ENCODE results near the gene BAG5. TPM values are rescaled to one million over a fixed set of nuclear protein-coding genes. Genes with fewer than 3 reads are reported as not detected.
"Not testable (repeated sequence)": the region's sequence is repeated elsewhere in the genome, so short reads cannot be mapped to it uniquely, and the experiment has no call there.

Gene BAG5, protein sequence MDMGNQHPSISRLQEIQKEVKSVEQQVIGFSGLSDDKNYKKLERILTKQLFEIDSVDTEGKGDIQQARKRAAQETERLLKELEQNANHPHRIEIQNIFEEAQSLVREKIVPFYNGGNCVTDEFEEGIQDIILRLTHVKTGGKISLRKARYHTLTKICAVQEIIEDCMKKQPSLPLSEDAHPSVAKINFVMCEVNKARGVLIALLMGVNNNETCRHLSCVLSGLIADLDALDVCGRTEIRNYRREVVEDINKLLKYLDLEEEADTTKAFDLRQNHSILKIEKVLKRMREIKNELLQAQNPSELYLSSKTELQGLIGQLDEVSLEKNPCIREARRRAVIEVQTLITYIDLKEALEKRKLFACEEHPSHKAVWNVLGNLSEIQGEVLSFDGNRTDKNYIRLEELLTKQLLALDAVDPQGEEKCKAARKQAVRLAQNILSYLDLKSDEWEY
- polyA plus RNA-seq, result 10 to 100 TPM; 23.5 to 58.7 (median 36.5) TPM

DNA sequence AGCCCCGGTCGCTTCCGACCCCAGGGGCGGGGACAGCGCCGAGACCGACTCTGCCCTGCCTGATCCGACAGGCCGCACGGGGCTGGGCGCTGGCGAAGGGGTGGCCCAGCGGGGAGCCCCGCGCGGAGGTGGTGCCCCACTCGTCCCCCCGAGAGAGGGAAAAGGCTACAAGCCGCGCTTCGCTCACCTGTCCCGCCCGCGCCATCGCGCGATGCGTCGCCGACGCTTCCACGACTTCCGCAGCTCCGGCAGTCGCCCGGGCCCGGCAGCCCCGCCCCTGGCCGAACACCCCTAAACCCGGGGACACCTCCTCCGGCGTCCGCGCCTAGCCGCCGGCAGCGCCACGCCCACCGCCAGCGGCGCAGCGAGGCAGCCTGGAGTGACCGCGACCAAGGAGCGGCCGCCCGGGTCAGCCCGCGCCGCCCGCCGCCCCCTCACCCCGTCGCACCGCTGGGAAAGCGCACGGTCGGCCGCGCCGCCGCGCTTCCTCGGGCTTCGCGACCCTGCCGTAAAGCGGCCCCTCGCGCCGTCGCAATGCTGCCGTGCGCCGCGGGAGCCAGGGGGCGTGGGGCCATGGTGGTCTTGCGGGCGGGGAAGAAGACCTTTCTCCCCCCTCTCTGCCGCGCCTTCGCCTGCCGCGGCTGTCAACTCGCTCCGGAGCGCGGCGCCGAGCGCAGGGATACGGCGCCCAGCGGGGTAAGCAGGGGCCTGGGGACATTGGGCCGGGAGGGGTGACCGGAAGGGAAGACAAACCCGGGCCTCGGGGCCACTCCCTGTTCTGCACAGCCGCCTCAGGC is at the start of gene BAG5, which contains the start of gene COA8:
BAG5 (minus strand) TSS at position 229 of the 797 bp plus-strand sequence. CDS start 1,493 bp downstream, outside the sequence.
COA8 (plus strand) TSS at position 532 of the 797 bp plus-strand sequence; CDS start at position 574, 42 bp downstream.
- DNase-seq, result peak; percentile 87 to 90 (median 88)
- peak within 1 kb of the TSS; percentile 90 to 96 (median 92) for H3K4me3 Mint-ChIP-seq
- H3K27me3 Mint-ChIP-seq (ENCODE audit: low read depth in 3 of 3), result peaks cover 4 to 10% (median 6%) of the 10 kb centered on the region in 3 donors
- peaks cover 0 to 6% (median 0%) of the 10 kb centered on the region in 3 donors for H3K36me3 Mint-ChIP-seq
- peaks cover 58% of the 10 kb centered on the region in 2 donors for H3K4me1 Mint-ChIP-seq
- H3K27ac Mint-ChIP-seq, result peak within 1 kb of the TSS; percentile 91 to 96 (median 92)
- H3K9me3 Mint-ChIP-seq, result no peaks in the 10 kb centered on the region

DNA sequence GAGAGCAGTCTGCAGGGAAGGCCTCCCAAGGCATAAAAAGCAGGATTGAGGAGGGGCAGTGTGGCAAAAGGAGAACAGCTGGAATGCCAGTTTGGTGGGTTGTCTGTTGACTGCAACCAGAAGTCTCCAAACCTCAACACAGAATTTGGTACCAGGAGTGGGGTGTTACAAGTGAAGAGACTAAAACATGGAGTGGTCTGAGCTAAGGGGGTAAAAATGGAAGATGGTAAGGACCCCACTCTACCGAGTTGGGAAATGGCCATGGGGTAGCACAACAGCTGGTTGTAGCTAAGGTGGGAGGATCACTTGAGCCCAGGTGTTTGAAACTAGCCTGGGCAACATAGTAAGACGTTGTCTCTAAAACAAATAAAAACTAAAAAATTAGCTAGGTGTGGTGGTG is 48.8 kb upstream of the BAG5 start:
- H3K9me3 Mint-ChIP-seq, result peaks cover 3 to 14% (median 10%) of the 10 kb centered on the region in 6 donors
- H3K27ac Mint-ChIP-seq, result no peak overlapping the region
- peaks cover 4 to 7% (median 6%) of the 10 kb centered on the region in 3 donors for H3K36me3 Mint-ChIP-seq
- H3K4me3 Mint-ChIP-seq, result no peak overlapping the region
- H3K27me3 Mint-ChIP-seq (ENCODE audit: low read depth in 3 of 3), result peaks cover 11 to 21% (median 19%) of the 10 kb centered on the region in 3 donors
- no peak for DNase-seq
- H3K4me1 Mint-ChIP-seq, result peaks cover 22 to 23% of the 10 kb centered on the region in 2 donors

DNA sequence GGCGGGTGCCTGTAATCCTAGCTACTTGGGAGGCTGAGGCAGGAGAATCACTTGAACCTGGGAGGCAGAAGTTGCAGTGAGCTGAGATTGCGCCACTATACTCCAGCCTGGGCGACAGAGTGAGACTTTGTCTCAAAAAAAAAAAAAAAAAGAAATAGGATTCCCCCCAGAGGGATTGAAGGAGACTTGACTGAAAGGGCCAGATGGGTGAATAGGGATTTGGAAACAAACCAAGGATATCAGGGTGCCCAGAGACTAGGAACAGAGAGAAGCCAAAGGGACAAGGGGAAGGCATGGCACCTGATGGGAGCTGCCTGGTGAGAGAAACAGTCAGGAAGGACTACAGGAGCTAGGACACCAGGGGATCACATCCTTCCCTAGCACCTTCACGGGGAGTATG is 46.6 kb upstream of the BAG5 start:
- Mint-ChIP-seq H3K4me1 (peaks cover 22 to 23% of the 10 kb centered on the region in 2 donors), H3K4me3 (peak overlapping the region in 1 of 5 donors; percentile 14), H3K27me3 (ENCODE audit: low read depth in 3 of 3) (peaks cover 11 to 21% (median 19%) of the 10 kb centered on the region in 3 donors), H3K9me3 (peaks cover 3 to 14% (median 10%) of the 10 kb centered on the region in 6 donors)
- H3K27ac Mint-ChIP-seq, DNase-seq, H3K36me3 Mint-ChIP-seq: not testable (repeated sequence)

DNA sequence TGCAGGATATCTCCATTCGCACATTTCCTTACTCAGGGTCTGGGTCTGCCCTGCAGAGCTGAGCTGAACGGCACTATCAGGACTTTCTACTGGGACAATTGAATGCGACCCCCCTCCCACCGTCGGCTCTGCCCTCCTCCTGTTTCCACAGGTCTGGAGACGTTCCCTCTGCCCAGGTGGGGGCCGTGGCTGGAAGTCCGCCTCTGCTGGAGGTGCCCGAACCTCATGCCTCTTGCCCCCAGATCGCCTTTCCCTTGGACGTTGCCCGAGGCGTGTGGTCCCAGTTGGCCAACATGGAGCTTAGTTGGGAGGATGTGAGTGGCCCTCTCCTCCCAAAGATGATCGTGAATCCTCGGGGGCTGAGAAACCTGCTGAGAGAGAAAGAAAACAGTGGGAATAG is 45.4 kb upstream of the BAG5 start:
- H3K36me3 Mint-ChIP-seq, result peaks cover 4 to 7% (median 6%) of the 10 kb centered on the region in 3 donors

DNA sequence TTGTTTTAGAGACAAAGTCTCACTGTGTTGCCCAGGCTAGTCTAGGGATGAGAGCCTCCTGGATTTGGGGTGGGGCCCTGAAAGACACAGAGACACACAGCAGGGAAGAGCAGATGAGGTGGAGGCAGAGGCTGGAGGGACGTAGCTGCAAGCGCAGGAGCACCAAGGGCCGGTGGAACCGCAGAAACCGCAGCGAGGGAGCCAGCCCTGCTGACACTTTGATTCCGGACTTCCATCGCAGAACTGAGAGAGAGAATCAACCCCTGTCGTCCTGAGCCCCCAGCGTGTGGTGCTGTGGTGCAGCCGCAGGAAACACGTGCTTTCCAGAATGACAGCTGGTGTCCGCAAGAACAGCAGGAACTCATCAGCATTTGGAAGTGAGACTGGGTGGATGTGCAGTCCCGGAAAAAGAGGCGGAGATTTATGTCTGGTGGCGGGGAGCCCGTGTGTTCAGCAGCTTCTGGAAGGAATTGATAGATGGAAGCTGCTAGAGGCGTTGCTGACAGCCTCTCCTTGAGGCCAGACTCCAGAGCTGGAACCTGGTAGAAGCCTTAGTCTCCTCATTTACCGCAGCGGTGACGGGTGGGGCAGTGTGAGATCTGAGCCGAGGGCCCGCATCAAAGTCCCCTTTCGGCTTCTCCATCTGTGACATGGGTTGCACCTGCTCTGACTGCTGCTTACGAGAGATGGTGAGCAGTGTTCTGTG is 44.7 kb upstream of the BAG5 start:
- Mint-ChIP-seq H3K4me1 (peaks cover 22 to 27% of the 10 kb centered on the region in 2 donors), H3K27me3 (ENCODE audit: low read depth in 3 of 3) (peaks cover 11 to 21% (median 19%) of the 10 kb centered on the region in 3 donors), H3K27ac (peak overlapping the region; percentile 69 to 91 (median 86)), H3K9me3 (peaks cover 3 to 14% (median 10%) of the 10 kb centered on the region in 6 donors), H3K4me3 (peak overlapping the region; percentile 78 to 94 (median 87)), H3K36me3 (peaks cover 4 to 7% (median 6%) of the 10 kb centered on the region in 3 donors)
- peak; percentile 76 to 79 (median 79) for DNase-seq

More for the DNA sequence above, 45.4 kb upstream of the BAG5 start:
- H3K9me3 Mint-ChIP-seq, result peaks cover 3 to 14% (median 10%) of the 10 kb centered on the region in 6 donors
- peak overlapping the region in 4 of 6 donors; percentile 75 to 91 (median 87) for H3K27ac Mint-ChIP-seq
- DNase-seq, result no peak
- H3K4me1 Mint-ChIP-seq, result peaks cover 22 to 26% of the 10 kb centered on the region in 2 donors
- peak overlapping the region; percentile 78 to 94 (median 87) for H3K4me3 Mint-ChIP-seq
- H3K27me3 Mint-ChIP-seq (ENCODE audit: low read depth in 3 of 3), result peaks cover 11 to 21% (median 19%) of the 10 kb centered on the region in 3 donors

DNA sequence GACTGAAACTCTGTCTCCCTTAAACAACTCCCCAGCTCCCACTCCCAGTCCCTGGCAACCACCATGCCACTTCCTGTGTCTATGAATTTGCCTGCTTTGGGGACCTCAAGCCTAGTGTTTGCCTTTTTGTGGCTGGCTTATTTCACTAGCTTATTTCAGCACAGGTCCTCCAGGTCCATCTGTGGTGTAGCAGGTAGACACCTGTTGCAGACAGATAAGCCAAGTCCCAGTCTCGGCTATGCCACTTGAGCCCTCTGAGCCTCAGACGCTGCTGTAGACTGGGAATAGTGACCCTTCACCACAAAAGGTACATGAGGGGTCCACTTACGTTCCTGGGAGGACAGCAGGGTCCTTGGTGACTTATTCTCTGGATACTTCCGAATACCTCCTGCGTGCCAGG is 42.2 kb upstream of the BAG5 start:
- Mint-ChIP-seq H3K36me3 (no peaks in the 10 kb centered on the region), H3K9me3 (no peaks in the 10 kb centered on the region), H3K27ac (peak overlapping the region in 1 of 6 donors; percentile 30), H3K4me1 (peaks cover 22 to 27% of the 10 kb centered on the region in 2 donors), H3K4me3 (no peak overlapping the region), H3K27me3 (ENCODE audit: low read depth in 3 of 3) (peaks cover 9 to 16% (median 15%) of the 10 kb centered on the region in 3 donors)
- no peak for DNase-seq

DNA sequence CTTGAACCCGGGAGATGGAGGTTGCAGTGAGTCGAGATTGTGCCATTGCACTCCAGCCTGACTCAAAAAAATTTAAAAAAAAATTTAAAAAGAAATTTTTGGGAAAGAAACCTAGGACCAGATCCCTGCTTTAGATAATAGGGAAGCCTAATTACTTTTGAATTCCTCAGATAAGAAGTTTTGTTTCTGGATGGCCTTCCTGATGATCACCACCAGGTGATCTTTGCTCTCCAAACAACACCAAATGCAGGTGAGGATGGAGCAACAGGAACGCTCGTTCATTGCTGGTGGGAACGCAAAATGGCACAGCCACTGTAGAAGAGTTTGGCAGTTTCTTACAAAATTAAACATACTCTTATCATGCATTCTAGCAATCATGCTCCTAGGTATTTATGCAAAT is 38.0 kb upstream of the BAG5 start:
- peaks cover 0 to 3% (median 0%) of the 10 kb centered on the region in 3 donors for H3K27me3 Mint-ChIP-seq (ENCODE audit: low read depth in 3 of 3)
- DNase-seq, result no peak
- H3K27ac Mint-ChIP-seq, result no peak overlapping the region
- H3K4me1 Mint-ChIP-seq, result peaks cover 0 to 4% of the 10 kb centered on the region in 2 donors
- H3K4me3 Mint-ChIP-seq, result no peak overlapping the region
- no peaks in the 10 kb centered on the region for H3K9me3 Mint-ChIP-seq
- H3K36me3 Mint-ChIP-seq, result no peaks in the 10 kb centered on the region

DNA sequence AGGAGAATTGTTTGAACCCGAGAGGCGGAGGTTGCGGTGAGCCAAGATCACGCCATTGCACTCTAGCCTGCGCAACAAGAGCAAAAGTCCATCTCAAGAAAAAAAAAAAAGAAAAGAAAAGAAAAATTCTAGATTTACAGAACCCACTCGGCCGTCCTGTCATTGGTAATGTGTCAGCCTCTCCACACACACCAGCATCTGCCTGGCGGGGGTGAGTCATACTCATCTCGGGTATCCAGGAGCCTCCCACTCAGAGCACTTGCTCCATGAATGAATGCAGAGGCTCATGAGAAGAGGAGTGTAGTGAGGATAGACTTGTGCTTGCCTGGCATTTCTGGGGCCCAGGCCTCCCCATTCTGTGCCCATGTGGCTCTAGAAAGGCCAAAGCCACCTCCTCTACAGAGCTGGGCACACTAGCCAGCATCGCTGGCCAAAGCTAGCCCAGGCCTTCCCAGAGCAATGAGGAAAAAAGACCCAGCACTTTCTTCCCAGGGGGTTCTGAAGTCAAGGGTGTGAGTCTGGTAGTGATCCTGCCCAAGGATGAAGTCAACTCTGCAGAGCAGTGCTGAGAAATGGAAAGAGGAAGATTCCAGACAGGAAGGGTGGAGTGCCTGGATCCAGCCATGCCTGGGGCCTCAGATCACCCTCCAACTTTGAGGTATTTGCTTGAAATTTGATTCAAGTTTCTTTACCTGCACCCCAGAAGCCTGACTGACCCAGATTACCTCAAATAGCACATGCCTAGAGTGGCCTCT is 35.3 kb upstream of the BAG5 start:
- no peaks in the 10 kb centered on the region for H3K27me3 Mint-ChIP-seq (ENCODE audit: low read depth in 3 of 3)
- peaks cover 0 to 11% of the 10 kb centered on the region in 2 donors for H3K4me1 Mint-ChIP-seq
- no peak overlapping the region for H3K27ac Mint-ChIP-seq
- no peak for DNase-seq
- no peaks in the 10 kb centered on the region for H3K36me3 Mint-ChIP-seq
- no peak overlapping the region for H3K4me3 Mint-ChIP-seq
- no peaks in the 10 kb centered on the region for H3K9me3 Mint-ChIP-seq

DNA sequence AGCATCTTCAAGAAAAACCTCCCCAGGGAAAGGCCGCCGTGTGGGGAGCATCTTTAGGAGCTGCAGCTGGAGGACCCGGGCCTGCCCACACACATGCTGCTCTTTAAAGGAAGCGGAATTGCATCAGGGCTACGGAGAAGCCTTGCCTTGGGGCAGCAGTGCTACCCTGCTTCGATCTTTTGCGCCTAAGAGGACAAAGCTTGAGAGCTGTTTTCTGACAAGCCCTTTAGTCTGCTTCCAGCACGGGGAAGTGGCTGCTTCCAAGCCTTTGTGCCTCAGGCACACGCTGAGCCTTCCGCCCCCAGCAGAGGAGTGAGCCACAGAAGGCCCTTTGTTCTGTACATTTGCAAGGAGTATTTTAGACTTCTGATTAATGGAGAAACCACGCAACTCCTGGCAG is 31.8 kb upstream of the BAG5 start:
- DNase-seq, result no peak
- H3K27me3 Mint-ChIP-seq (ENCODE audit: low read depth in 3 of 3), result no peaks in the 10 kb centered on the region
- no peak overlapping the region for H3K27ac Mint-ChIP-seq
- no peaks in the 10 kb centered on the region for H3K9me3 Mint-ChIP-seq
- no peaks in the 10 kb centered on the region for H3K36me3 Mint-ChIP-seq
- H3K4me3 Mint-ChIP-seq, result no peak overlapping the region
- peaks cover 0 to 10% of the 10 kb centered on the region in 2 donors for H3K4me1 Mint-ChIP-seq

DNA sequence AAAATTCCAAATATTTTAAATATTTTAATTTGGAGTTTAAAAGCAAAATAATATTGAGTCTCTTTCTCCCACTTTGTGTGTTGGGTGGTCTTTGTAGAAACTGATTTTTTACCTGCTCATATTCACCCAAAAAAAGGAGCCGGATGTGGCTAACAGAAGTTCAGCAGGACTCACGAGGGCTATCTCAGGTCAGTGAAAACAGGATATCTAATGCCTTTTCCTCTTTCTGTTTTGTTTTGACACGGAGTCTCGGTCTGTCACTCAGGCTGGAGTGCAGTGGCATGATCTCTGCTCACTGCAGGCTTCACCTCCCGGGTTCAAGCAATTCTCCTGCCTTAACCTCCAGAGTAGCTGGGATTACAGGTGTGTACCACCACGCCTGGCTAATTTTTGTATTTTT is 31.1 kb upstream of the BAG5 start:
- H3K4me1 Mint-ChIP-seq, result peaks cover 0 to 10% of the 10 kb centered on the region in 2 donors
- no peaks in the 10 kb centered on the region for H3K9me3 Mint-ChIP-seq
- H3K27ac Mint-ChIP-seq, result peak overlapping the region in 4 of 6 donors; percentile 30 to 79 (median 57)
- H3K4me3 Mint-ChIP-seq, result peak overlapping the region in 4 of 5 donors; percentile 40 to 74 (median 62)
- no peaks in the 10 kb centered on the region for H3K27me3 Mint-ChIP-seq (ENCODE audit: low read depth in 3 of 3)
- no peaks in the 10 kb centered on the region for H3K36me3 Mint-ChIP-seq
- DNase-seq, result peak; percentile 25 to 31 (median 29)

DNA sequence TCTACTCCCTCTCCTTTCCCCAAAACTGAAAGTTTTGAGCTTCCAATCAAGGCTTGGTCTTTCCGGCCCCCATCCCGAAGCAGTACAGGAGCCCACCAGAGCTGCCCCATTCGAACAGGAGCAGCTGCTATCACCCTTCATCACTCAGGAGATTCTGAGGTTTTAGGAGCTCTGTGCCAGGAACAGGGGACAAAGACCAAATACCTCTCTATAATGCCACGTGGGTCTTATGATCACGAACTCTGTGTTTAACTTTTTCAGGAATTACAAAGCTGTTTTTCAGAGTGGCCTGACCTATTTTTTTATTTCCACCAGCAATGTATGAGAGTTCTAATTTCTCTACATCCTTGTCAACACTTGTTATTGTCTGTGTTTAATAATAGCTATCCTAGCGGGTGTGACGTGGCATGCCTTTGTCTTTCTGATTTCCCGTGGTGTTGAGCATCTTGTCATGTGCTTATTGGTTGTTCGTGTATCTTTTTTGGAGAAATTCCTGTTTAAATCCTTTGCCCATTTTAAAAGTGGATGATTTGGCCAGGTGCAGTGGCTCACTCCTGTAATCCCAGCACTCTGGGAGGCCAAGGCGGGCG is 22.0 kb upstream of the BAG5 start:
- Mint-ChIP-seq H3K4me3 (no peak overlapping the region), H3K27me3 (ENCODE audit: low read depth in 3 of 3) (peaks cover 0 to 2% (median 0%) of the 10 kb centered on the region in 3 donors), H3K9me3 (no peaks in the 10 kb centered on the region), H3K27ac (no peak overlapping the region), H3K36me3 (peaks cover 4 to 12% (median 5%) of the 10 kb centered on the region in 3 donors), H3K4me1 (no peaks in the 10 kb centered on the region)
- DNase-seq, result no peak
